DLD1 (cell line): ENCODE data around the gene CFLAR.
"Not testable (repeated sequence)": the region's sequence is repeated elsewhere in the genome, so short reads cannot be mapped to it uniquely, and the experiment has no call there.

ENCODE experiments used
- in situ Hi-C: cut with HindIII; loops from 2 replicates; pipeline ENCODE4 v1.10.0; 2017; ENCODE audit warnings: low sequenced_read_pairs

CFLAR gene

GRCh38 chr2:201118121-201118960, 2.4 kb downstream of the CFLAR start:
- in situ Hi-C loops = loop anchor here (5.0 kb wide), 1 partner anchor 34 kb away; no protein-coding TSS in a partner anchor

- in situ Hi-C loops = loop anchor here (5.0 kb wide), 1 partner anchor 33 kb away; no protein-coding TSS in a partner anchor
Measured at GRCh38 chr2:201118961-201119854, 3.2 kb downstream of the CFLAR start.

- in situ Hi-C loops = no loop called here
Measured at GRCh38 chr2:201122276-201122675, 6.3 kb downstream of the CFLAR start.

- in situ Hi-C loops = no loop called here
Measured at GRCh38 chr2:201126308-201127151, 10.6 kb downstream of the CFLAR start.

GRCh38 chr2:201127152-201127511, 11.2 kb downstream of the CFLAR start:
- in situ Hi-C loops = no loop called here

GRCh38 chr2:201127570-201127969, 11.6 kb downstream of the CFLAR start:
- in situ Hi-C loops = no loop called here

- in situ Hi-C loops = no loop called here
Measured at GRCh38 chr2:201128033-201128432, 12.1 kb downstream of the CFLAR start.

GRCh38 chr2:201128933-201129505, 13.1 kb downstream of the CFLAR start:
- in situ Hi-C loops = no loop called here

GRCh38 chr2:201130524-201131186, 14.7 kb downstream of the CFLAR start:
- in situ Hi-C loops = no loop called here

- in situ Hi-C loops = no loop called here
Measured at GRCh38 chr2:201132518-201132917, 16.6 kb downstream of the CFLAR start.

GRCh38 chr2:201135386-201135785, 19.4 kb downstream of the CFLAR start:
- in situ Hi-C loops = no loop called here

- in situ Hi-C loops = no loop called here
Measured at GRCh38 chr2:201136889-201137321, 20.9 kb downstream of the CFLAR start.

- in situ Hi-C loops = no loop called here
Measured at GRCh38 chr2:201137505-201138400, 21.8 kb downstream of the CFLAR start.

GRCh38 chr2:201138401-201138970, 22.5 kb downstream of the CFLAR start:
- in situ Hi-C loops = no loop called here

GRCh38 chr2:201138986-201139781, 23.2 kb downstream of the CFLAR start:
- in situ Hi-C loops = not testable (repeated sequence)

- in situ Hi-C loops = no loop called here
Measured at GRCh38 chr2:201139836-201140604, 24.1 kb downstream of the CFLAR start.
